HEK293T (cell line): ENCODE measurements around the gene ARFRP1.

Experiments used
- ARNT ChIP-seq: fragments of 450-650 bp; IDR thresholded peaks from 2 replicates; pipeline ENCODE4 v1.6.1; 2017; ENCODE audit warnings: mild to moderate bottlenecking
- CTBP1 ChIP-seq: fragments of 450-650 bp; IDR thresholded peaks from 2 replicates; pipeline ENCODE4 v1.6.1; 2016; ENCODE audit warnings: borderline replicate concordance
- ELF4 ChIP-seq: fragments of 450-650 bp; IDR thresholded peaks from 2 replicates; pipeline ENCODE4 v1.6.1; 2017; ENCODE audit warnings: antibody characterized with exemption
- FOXA1 ChIP-seq: fragments of 450-650 bp; IDR thresholded peaks from 2 replicates; pipeline ENCODE4 v1.6.1; 2016; ENCODE audit warnings: mild to moderate bottlenecking
- FOXK2 ChIP-seq: fragments of 450-650 bp; IDR thresholded peaks from 2 replicates; pipeline ENCODE4 v1.6.1; 2016; ENCODE audit warnings: mild to moderate bottlenecking
- FOXM1 ChIP-seq: fragments of 450-650 bp; IDR thresholded peaks from 2 replicates; pipeline ENCODE4 v1.6.1; 2017; ENCODE audit warnings: mild to moderate bottlenecking, borderline replicate concordance
- HDGF ChIP-seq: fragments of 450-650 bp; IDR thresholded peaks from 2 replicates; pipeline ENCODE4 v1.6.1; 2017; ENCODE audit warnings: antibody characterized with exemption, borderline replicate concordance
- L3MBTL2 ChIP-seq: fragments of 450-650 bp; conservative IDR thresholded peaks from 2 replicates; pipeline ENCODE4 v1.6.1; 2016; ENCODE audit warnings: mild to moderate bottlenecking
- LEF1 ChIP-seq: fragments of 450-650 bp; IDR thresholded peaks from 2 replicates; pipeline ENCODE4 v1.6.1; 2017; ENCODE audit warnings: mild to moderate bottlenecking, borderline replicate concordance
- SP1 ChIP-seq: fragments of 450-650 bp; IDR thresholded peaks from 2 replicates; pipeline ENCODE4 v1.6.1; 2017
- SUZ12 ChIP-seq: fragments of 450-650 bp; IDR thresholded peaks from 2 replicates; pipeline ENCODE4 v1.6.1; 2016; ENCODE audit warnings: mild to moderate bottlenecking
- TARDBP ChIP-seq: fragments of 450-650 bp; IDR thresholded peaks from 2 replicates; pipeline ENCODE4 v1.6.1; 2016
- ZNF384 ChIP-seq: fragments of 450-650 bp; IDR thresholded peaks from 2 replicates; pipeline ENCODE4 v1.6.1; 2016

DNA sequence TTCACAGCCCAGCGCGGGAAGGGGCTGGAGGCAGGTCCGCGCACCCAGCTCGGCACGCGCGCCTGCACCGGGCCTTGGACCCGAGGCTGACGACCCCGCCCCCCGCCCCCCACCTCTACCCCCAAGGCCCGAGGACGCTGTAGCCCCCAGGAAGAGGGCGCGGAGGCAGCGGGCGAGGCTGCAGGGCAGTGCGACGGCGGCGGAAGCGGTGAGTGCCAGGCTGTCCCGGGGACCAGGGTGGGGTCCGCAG, 29.8 kb upstream of the ARFRP1 start:
- TF ChIP-seq FOXA1 (no peak), FOXK2 (no peak), TARDBP (no peak), SP1 (no peak), HDGF (no peak), SUZ12 (no peak), FOXM1 (no peak), CTBP1 (no peak), L3MBTL2 (no peak), ELF4 (no peak), ARNT (no peak), ZNF384 (no peak), LEF1 (no peak)
